A673 (cell line): ENCODE data around the gene APBB2. TPM values are rescaled to one million over a fixed set of nuclear protein-coding genes. Genes with fewer than 3 reads are reported as not detected.

Experiments used
- BruUV-seq: library from RNA; stranded (reverse); fragments of 400-500 nt; replicated peaks from 2 replicates; lab custom pipeline; 2021; lab: Mats Ljungman, UMichigan
- CTCF ChIA-PET: fragments of 300-600 bp; sonication (Branson Sonifier 250); formaldehyde crosslinking; loops from one replicate; lab custom pipeline; 2022; ENCODE audit warnings: antibody characterized with exemption; lab: Charles Lee
- POLR2A ChIA-PET: fragments of 300-600 bp; sonication (Branson Sonifier 250); formaldehyde crosslinking; loops from one replicate; lab custom pipeline; 2022; ENCODE audit warnings: antibody characterized with exemption; ENCODE audit not compliant: low non-redundant PET; lab: Charles Lee
- DNase-seq: peaks from one replicate; pipeline ENCODE4 v3.0.0-alpha.2; 2015; ENCODE audit warnings: low spot score
- H3K27ac ChIP-seq: fragments of 200-600 bp; sonication (generic); 2 replicates; pipeline ENCODE4 v1.5.1; 2016; ENCODE audit warnings: mixed run types, low read depth, mild to moderate bottlenecking, mixed read lengths, antibody characterized with exemption, low read length; ENCODE audit not compliant: poor library complexity, severe bottlenecking
- H3K27me3 ChIP-seq: fragments of 200-600 bp; sonication (generic); replicated peaks from 2 replicates; pipeline ENCODE4 v1.6.1; 2017; ENCODE audit warnings: mixed run types, low read depth, mild to moderate bottlenecking, mixed read lengths, antibody characterized with exemption, low read length; ENCODE audit not compliant: insufficient read depth, poor library complexity
- H3K36me3 ChIP-seq: fragments of 200-600 bp; sonication (generic); 2 replicates; pipeline ENCODE4 v1.6.1; 2016; ENCODE audit warnings: mixed run types, mild to moderate bottlenecking, mixed read lengths, antibody characterized with exemption, low read length; ENCODE audit not compliant: insufficient read depth, poor library complexity, severe bottlenecking
- H3K4me1 ChIP-seq: fragments of 200-600 bp; sonication (generic); 2 replicates; pipeline ENCODE4 v1.6.1; 2017; ENCODE audit warnings: mixed run types, mild to moderate bottlenecking, mixed read lengths, antibody characterized with exemption, low read length; ENCODE audit not compliant: insufficient read depth, poor library complexity, severe bottlenecking
- H3K4me3 ChIP-seq: fragments of 200-600 bp; sonication (generic); 2 replicates; pipeline ENCODE4 v1.5.1; 2016; ENCODE audit warnings: low read depth, mixed run types, mild to moderate bottlenecking, mixed read lengths, low read length; ENCODE audit not compliant: poor library complexity, severe bottlenecking
- H3K9me3 ChIP-seq: fragments of 200-600 bp; sonication (generic); 2 replicates; pipeline ENCODE4 v1.6.1; 2016; ENCODE audit warnings: mixed run types, low read depth, mild to moderate bottlenecking, mixed read lengths, antibody characterized with exemption, low read length; ENCODE audit not compliant: poor library complexity, severe bottlenecking
- EZH2 ChIP-seq: fragments of 200-600 bp; sonication (generic); IDR thresholded peaks from 2 replicates; pipeline ENCODE4 v1.6.1; 2017; ENCODE audit warnings: borderline replicate concordance, low read depth, mild to moderate bottlenecking, mixed read lengths, antibody characterized with exemption, low read length; ENCODE audit not compliant: poor library complexity, severe bottlenecking
- intact Hi-C: fragments of 100-400 bp; cut with micrococcal nuclease; formaldehyde crosslinking; loops from one replicate; pipeline ENCODE4 v1.10.0; 2022; ENCODE audit not compliant: unreplicated experiment
- total RNA-seq: library from RNA; stranded (reverse); gene quantifications from 2 replicates; pipeline ENCODE4 v1.2.3, GENCODE V29; 2021
- TF ChIP-seq, protein P1 (sequence below): fragments of 300-800, 200-600 bp; sonication (generic); conservative IDR thresholded peaks from 2 replicates; pipeline ENCODE4 v1.5.1; 2017; ENCODE audit warnings: low read depth, mild to moderate bottlenecking, antibody characterized with exemption, low read length, moderate library complexity, mixed read lengths

APBB2 gene
- total RNA-seq, 1 experiment from 2014 or later: 10.3 TPM

DNA sequence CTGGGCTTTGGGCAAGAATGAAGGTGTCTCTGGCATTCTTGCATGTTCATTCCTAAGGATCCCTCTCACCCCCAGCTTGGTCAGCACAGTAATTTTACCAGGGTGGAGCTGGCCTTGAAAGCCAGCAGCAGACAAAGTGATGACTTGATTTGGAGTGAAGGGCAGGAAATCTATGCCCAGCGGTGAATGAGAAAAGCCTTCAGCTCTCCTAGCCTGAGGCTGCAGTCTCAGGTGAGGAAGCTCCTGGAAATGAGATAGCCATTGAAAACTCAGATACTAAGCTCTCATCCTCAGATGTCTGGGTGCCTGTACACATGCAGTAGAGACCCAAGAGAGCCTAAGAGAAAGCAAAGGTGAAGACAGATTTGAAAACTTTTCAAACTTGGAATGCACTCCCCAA lies 31.6 kb upstream of the APBB2 start:
- no peak for TF ChIP-seq EZH2
- TF ChIP-seq, protein P1, sequence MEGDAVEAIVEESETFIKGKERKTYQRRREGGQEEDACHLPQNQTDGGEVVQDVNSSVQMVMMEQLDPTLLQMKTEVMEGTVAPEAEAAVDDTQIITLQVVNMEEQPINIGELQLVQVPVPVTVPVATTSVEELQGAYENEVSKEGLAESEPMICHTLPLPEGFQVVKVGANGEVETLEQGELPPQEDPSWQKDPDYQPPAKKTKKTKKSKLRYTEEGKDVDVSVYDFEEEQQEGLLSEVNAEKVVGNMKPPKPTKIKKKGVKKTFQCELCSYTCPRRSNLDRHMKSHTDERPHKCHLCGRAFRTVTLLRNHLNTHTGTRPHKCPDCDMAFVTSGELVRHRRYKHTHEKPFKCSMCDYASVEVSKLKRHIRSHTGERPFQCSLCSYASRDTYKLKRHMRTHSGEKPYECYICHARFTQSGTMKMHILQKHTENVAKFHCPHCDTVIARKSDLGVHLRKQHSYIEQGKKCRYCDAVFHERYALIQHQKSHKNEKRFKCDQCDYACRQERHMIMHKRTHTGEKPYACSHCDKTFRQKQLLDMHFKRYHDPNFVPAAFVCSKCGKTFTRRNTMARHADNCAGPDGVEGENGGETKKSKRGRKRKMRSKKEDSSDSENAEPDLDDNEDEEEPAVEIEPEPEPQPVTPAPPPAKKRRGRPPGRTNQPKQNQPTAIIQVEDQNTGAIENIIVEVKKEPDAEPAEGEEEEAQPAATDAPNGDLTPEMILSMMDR: no peak
- Histone ChIP-seq H3K4me1 (no peaks in the 10 kb centered on the region), H3K9me3 (no peaks in the 10 kb centered on the region), H3K4me3 (no peak overlapping the region), H3K27ac (no peak overlapping the region), H3K36me3 (no peaks in the 10 kb centered on the region), H3K27me3 (no peaks in the 10 kb centered on the region)
- no peak for DNase-seq
- BruUV-seq: no TSS peak
- ChIA-PET CTCF (no interaction called here), POLR2A (no interaction called here)
- intact Hi-C loops: no loop called here

DNA sequence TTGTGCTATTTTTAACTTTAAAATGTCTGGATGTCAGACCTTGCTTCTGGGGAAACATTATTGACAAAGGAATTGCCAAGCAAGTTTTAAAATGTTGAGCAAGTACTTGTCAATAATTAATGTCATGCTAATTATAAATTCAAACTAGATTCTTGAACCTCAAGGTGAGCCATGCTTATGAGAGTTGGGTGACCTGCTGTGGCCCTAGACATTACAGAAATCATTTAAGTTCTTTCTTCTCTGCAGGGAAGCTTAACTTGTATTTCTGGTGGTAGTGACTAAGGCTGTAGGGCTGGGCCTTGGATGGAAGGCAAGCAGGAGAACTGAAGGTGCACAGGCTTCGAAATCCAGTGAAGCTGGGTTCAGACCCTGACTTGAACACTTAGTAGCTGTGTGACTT lies 27.6 kb upstream of the APBB2 start:
- intact Hi-C loops: no loop called here
- BruUV-seq: no TSS peak
- CTCF ChIA-PET: no interaction called here
- Histone ChIP-seq H3K36me3 (no peaks in the 10 kb centered on the region), H3K9me3 (no peaks in the 10 kb centered on the region), H3K27me3 (no peaks in the 10 kb centered on the region), H3K27ac (no peak overlapping the region), H3K4me1 (no peaks in the 10 kb centered on the region), H3K4me3 (no peak overlapping the region)
- no peak for DNase-seq
- TF ChIP-seq, protein P1: no peak
- no peak for TF ChIP-seq EZH2
- POLR2A ChIA-PET: no interaction called here

DNA sequence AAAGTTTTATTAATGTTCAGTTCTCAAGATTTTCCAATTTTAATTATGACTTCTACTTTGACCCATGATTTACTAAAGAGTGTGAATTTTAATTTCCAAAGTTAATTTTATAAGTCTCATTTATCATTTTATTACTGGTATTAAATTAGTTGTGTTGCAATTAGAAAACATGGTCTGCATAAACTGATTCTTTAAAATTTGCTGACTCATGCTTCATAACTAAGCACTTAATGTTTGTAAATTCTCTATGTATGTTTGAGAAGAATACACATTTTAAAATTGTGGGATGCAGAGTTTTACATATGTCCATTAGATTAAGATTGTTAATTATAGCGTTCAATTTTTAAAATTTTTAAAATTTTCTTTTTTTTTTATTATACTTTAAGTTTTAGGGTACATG lies 22.2 kb upstream of the APBB2 start:
- CTCF ChIA-PET: no interaction called here
- Histone ChIP-seq H3K9me3 (no peaks in the 10 kb centered on the region), H3K27me3 (no peaks in the 10 kb centered on the region), H3K4me3 (no peak overlapping the region), H3K36me3 (no peaks in the 10 kb centered on the region), H3K27ac (no peak overlapping the region), H3K4me1 (no peaks in the 10 kb centered on the region)
- intact Hi-C loops: no loop called here
- DNase-seq: no peak
- TF ChIP-seq, protein P1: no peak
- no peak for TF ChIP-seq EZH2
- BruUV-seq: no TSS peak
- POLR2A ChIA-PET: no interaction called here
